ENCODE results near the gene ARID3B. TPM values are rescaled to one million over a fixed set of nuclear protein-coding genes. Genes with fewer than 3 reads are reported as not detected.

Gene ARID3B
- total RNA-seq, 1 experiment from 2014 or later, result 101 TPM

DNA sequence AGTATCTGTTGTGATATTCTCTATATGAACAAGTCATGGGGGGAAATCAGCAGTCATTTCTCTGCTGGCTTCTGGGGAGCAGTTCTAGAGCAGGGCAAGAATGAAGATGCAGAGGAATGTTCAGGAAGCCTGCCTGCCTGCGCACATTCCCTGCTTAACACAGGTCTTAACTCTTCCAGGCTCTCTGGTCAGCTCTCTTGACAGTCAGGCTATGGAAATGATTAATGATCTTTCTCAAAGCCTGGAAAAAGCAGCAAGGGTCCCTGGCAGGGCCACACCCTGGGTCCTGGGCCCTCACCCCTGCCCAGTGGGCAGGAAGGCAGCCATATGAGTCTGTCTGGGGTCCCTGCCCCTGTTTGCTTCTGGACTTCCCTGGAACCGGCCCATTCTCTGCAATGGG is 43.2 kb downstream of the ARID3B start:
- TF ChIP-seq, protein P1, sequence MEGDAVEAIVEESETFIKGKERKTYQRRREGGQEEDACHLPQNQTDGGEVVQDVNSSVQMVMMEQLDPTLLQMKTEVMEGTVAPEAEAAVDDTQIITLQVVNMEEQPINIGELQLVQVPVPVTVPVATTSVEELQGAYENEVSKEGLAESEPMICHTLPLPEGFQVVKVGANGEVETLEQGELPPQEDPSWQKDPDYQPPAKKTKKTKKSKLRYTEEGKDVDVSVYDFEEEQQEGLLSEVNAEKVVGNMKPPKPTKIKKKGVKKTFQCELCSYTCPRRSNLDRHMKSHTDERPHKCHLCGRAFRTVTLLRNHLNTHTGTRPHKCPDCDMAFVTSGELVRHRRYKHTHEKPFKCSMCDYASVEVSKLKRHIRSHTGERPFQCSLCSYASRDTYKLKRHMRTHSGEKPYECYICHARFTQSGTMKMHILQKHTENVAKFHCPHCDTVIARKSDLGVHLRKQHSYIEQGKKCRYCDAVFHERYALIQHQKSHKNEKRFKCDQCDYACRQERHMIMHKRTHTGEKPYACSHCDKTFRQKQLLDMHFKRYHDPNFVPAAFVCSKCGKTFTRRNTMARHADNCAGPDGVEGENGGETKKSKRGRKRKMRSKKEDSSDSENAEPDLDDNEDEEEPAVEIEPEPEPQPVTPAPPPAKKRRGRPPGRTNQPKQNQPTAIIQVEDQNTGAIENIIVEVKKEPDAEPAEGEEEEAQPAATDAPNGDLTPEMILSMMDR (conservative IDR thresholded peaks at IDR 0.05), result no peak
- no peaks in the 10 kb centered on the region for H3K23me2 ChIP-seq (ENCODE audit: insufficient read length, low read depth, low read length, poor library complexity, severe bottlenecking)
- no peak overlapping the region for H3K27ac ChIP-seq (ENCODE audit: insufficient read length, low read depth, low read length)
- no peak overlapping the region for H3K4me2 ChIP-seq (ENCODE audit: insufficient read depth, insufficient read length, low read length)
- 0 out of 2 replicates have a peak, but pooled peaks cover 1% of the 10 kb centered on the region for H3K79me2 ChIP-seq (ENCODE audit: insufficient read depth, low read length)
- H2BK120ac ChIP-seq (ENCODE audit: low read depth, low read length, poor library complexity, severe bottlenecking), result no peak overlapping the region
- no peak overlapping the region for H4K8ac ChIP-seq (replicated peaks; ENCODE audit: insufficient read length, low read depth, low read length)
- no peak overlapping the region for H3K14ac ChIP-seq (ENCODE audit: insufficient read depth, low read length)
- no peak overlapping the region for H3K4ac ChIP-seq (ENCODE audit: low read depth, low read length)
- no peak overlapping the region for H3K23ac ChIP-seq (ENCODE audit: insufficient read length, low read depth, low read length)
- Mint-ChIP-seq H3K9me3 (no peaks in the 10 kb centered on the region), H3K4me1 (peaks cover 18 to 25% of the 10 kb centered on the region in 2 experiments), H3K4me3 (no peak overlapping the region), H3K27me3 (ENCODE audit: low read depth) (no peaks in the 10 kb centered on the region), H3K27ac (peak overlapping the region in 1 of 3 experiments; percentile 27; a peak in 2 of 7 replicates), H3K36me3 (ENCODE audit: insufficient read depth in 1 of 3, low read depth in 3 of 3) (peaks cover 30 to 77% (median 33%) of the 10 kb centered on the region in 3 experiments; a peak in 6 of 7 replicates)
- H3K4me1 ChIP-seq (ENCODE audit: insufficient read depth, low read length), result 0 out of 2 replicates have a peak, but pooled peaks cover 2% of the 10 kb centered on the region
- no peak overlapping the region for H4K5ac ChIP-seq (ENCODE audit: insufficient read length, low read depth, low read length)
- H2BK5ac ChIP-seq (ENCODE audit: insufficient read length, low read length), result no peak overlapping the region
- H3K9ac ChIP-seq (ENCODE audit: extremely low read depth, insufficient read length, low read length), result no peak overlapping the region
- H2AK5ac ChIP-seq (ENCODE audit: insufficient read length, low read length), result no peak overlapping the region
- H2AFZ ChIP-seq (ENCODE audit: low read length), result no peak overlapping the region
- H2BK20ac ChIP-seq (ENCODE audit: low read depth, low read length, poor library complexity, severe bottlenecking), result no peak overlapping the region
- no peak overlapping the region for H2BK12ac ChIP-seq (ENCODE audit: insufficient read length, low read depth, low read length)
- no peak overlapping the region for H3K18ac ChIP-seq (ENCODE audit: insufficient read length, low read depth, low read length)
- no peak overlapping the region for H3K56ac ChIP-seq (ENCODE audit: insufficient read length, low read depth, low read length)
- no peak for DNase-seq
- no peak overlapping the region for H2BK15ac ChIP-seq (ENCODE audit: low read depth, low read length)
- no peaks in the 10 kb centered on the region for H3K9me3 ChIP-seq (ENCODE audit: control insufficient read depth, low read depth, low read length)
- H4K20me1 ChIP-seq (ENCODE audit: control insufficient read depth, insufficient read depth, insufficient read length), result no peaks in the 10 kb centered on the region
- no CpG with 5 or more reads among the region's 2 CpGs for WGBS (ENCODE audit: extremely low coverage, insufficient read length, low lambda C conversion rate)
- H4K91ac ChIP-seq (ENCODE audit: insufficient read length, low read depth, low read length), result no peak overlapping the region
- H3K79me1 ChIP-seq (ENCODE audit: insufficient read depth, low read depth, low read length, poor library complexity, severe bottlenecking), result peaks cover 3% of the 10 kb centered on the region
- no peaks in the 10 kb centered on the region for H3K27me3 ChIP-seq (ENCODE audit: insufficient read depth, low read length)
- no peak overlapping the region for H3T11ph ChIP-seq (ENCODE audit: low read length)
